ENCODE results near the gene MYLK4. TPM values are rescaled to one million over a fixed set of nuclear protein-coding genes. Genes with fewer than 3 reads are reported as not detected.

MYLK4 gene
- total and polyA plus RNA-seq, 2 donors (not counting 3 experiments of a cell fraction or from before 2014, with no cell fraction given), result 0.41 to 0.62 TPM

DNA sequence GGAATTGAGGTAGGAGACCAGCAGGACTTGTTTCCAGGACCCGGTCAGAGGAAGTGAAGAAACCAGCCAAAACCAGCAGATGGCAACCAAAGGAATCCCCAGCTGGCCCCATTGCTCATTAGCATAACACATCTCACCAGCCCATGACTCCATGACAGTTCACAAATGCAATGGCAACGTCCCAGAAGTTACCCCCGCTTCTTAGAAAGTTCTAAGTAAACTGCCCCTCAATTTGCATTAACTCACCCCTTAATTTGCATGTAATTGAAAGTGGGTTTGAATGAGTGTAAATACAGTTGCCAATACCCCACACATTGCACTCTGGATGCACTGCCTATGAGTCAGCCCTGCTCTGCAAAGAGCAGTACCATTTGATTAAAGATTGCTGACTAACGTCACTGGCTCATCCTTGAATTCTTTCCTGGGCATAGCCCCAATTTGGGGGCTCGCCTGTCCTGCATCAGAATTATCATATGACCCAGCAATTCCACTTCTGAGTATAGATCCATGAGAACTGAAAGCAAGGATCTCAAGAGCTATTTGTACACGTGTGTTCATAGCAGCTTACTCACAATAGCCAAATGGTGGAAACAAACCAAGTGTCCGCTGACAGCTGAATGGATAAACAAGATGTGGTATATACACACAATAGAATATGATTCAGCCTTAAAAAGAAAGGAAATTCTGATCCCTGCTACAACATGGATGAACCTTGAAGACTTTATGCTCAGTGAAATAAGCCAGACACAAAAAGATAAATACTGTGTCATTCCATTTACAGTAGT, 36.4 kb downstream of the MYLK4 start:
- dilution Hi-C loops (cut with MboI; ENCODE audit: extremely low pct_ligation_motif_present, low sequenced_read_pairs), result no loop called here
- POLR2A ChIA-PET, result no interaction called here

DNA sequence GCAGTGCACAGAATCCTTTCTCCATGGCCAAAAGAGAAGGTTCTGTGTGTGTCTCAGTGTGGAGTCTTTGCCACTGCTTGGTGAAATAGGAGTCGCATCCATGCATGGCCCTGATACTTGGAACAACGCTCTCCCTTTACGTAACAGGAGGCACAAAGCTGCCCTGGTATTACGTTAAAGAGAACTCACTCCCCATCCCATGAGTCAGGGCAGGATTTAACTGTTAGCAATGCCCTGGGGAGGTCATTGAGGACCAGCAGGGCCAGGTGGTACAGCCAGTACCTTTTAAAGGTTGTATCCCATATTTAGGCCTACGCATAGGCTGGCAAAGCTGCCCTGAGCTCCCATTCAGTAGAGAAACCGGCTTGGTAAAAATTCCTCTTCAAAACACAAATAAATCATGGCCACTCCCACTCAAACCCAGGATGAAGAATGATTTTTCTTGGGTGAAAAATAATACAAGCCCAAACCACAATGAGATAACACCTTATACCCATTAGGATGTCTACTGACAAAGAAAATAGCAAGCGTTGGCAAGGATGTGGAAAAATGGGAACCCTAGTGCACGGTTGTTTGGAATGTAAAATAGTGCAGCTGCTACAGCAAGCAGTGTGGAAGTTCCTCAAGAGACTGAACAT, 37.1 kb downstream of the MYLK4 start:
- no peak overlapping the region for H3K4me3 ChIP-seq (replicated peaks in 1 of 3; ENCODE audit: insufficient read depth in 1 of 3, low read depth in 1 of 3, low read length in 3 of 3)
- no peak for FAIRE-seq
- no peak overlapping the region for H2AFZ ChIP-seq (ENCODE audit: low read depth, low read length)
- H3K36me3 ChIP-seq (ENCODE audit: control insufficient read depth in 2 of 2, extremely low read depth in 1 of 2, insufficient read depth in 2 of 2, low read length in 2 of 2), result no peaks in the 10 kb centered on the region
- TF ChIP-seq GATA2 (IDR thresholded peaks at IDR 0.05; ENCODE audit: insufficient read depth, insufficient read length, low read depth, low read length), result no peak
- no peak for TF ChIP-seq FOS (IDR thresholded peaks at IDR 0.05; ENCODE audit: borderline replicate concordance, insufficient read depth, low read length)
- TF ChIP-seq, protein P1, sequence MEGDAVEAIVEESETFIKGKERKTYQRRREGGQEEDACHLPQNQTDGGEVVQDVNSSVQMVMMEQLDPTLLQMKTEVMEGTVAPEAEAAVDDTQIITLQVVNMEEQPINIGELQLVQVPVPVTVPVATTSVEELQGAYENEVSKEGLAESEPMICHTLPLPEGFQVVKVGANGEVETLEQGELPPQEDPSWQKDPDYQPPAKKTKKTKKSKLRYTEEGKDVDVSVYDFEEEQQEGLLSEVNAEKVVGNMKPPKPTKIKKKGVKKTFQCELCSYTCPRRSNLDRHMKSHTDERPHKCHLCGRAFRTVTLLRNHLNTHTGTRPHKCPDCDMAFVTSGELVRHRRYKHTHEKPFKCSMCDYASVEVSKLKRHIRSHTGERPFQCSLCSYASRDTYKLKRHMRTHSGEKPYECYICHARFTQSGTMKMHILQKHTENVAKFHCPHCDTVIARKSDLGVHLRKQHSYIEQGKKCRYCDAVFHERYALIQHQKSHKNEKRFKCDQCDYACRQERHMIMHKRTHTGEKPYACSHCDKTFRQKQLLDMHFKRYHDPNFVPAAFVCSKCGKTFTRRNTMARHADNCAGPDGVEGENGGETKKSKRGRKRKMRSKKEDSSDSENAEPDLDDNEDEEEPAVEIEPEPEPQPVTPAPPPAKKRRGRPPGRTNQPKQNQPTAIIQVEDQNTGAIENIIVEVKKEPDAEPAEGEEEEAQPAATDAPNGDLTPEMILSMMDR (IDR thresholded peaks at IDR 0.05; ENCODE audit: extremely low read depth in 1 of 2, insufficient read depth in 1 of 2, low read depth in 1 of 2, low read length in 2 of 2), result no peak
- no peak for TF ChIP-seq MYC (IDR thresholded peaks at IDR 0.05; ENCODE audit: low read depth, low read length)
- TF ChIP-seq, protein P2, sequence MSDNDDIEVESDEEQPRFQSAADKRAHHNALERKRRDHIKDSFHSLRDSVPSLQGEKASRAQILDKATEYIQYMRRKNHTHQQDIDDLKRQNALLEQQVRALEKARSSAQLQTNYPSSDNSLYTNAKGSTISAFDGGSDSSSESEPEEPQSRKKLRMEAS (IDR thresholded peaks at IDR 0.05; ENCODE audit: insufficient read depth, insufficient read length), result no peak
- TF ChIP-seq JUN (IDR thresholded peaks at IDR 0.05; ENCODE audit: borderline replicate concordance, insufficient read depth, insufficient read length, low read depth), result no peak
- no peak for TF ChIP-seq POLR2A (IDR thresholded peaks at IDR 0.05; ENCODE audit: low read depth, low read length)
- TF ChIP-seq POLR2AphosphoS5 (IDR thresholded peaks at IDR 0.05; ENCODE audit: insufficient read depth, low read depth, low read length), result no peak
- TF ChIP-seq EZH2 (IDR thresholded peaks at IDR 0.05; ENCODE audit: borderline replicate concordance, low read depth, low read length, severe bottlenecking), result no peak
- peaks cover 16% of the 10 kb centered on the region for H3K4me1 ChIP-seq (ENCODE audit: control insufficient read depth, extremely low read depth, insufficient read depth, low read length)
- H3K27ac ChIP-seq (ENCODE audit: insufficient read depth, low read depth, low read length), result no peak overlapping the region
- no peaks in the 10 kb centered on the region for H3K27me3 ChIP-seq (ENCODE audit: control insufficient read depth in 2 of 2, insufficient read depth in 2 of 2, low read length in 2 of 2)
- no peak for DNase-seq (ENCODE audit: low read depth, low spot score)
- CTCF ChIA-PET, result interaction anchor here (0.9 to 1.4 kb wide), 2 partner anchors 30 to 36 kb away, joined by 3 to 6 read pairs; no protein-coding TSS in a partner anchor
- intact Hi-C loops (cut with micrococcal nuclease) (no loop called here), dilution Hi-C loops (cut with MboI; ENCODE audit: extremely low pct_ligation_motif_present, low sequenced_read_pairs) (no loop called here)
- BruUV-seq (replicated peaks), result no TSS peak
- peaks cover 2% of the 10 kb centered on the region for H3K9me3 ChIP-seq (replicated peaks; ENCODE audit: control insufficient read depth, insufficient read depth, low read length)
- H3K4me2 ChIP-seq (ENCODE audit: insufficient read depth, low read length), result no peak overlapping the region
- H4K20me1 ChIP-seq (replicated peaks; ENCODE audit: control insufficient read depth, extremely low read depth, insufficient read depth, low read length), result no peaks in the 10 kb centered on the region
- H3K79me2 ChIP-seq (ENCODE audit: control insufficient read depth, insufficient read depth, low read length), result no peaks in the 10 kb centered on the region
- H3K9me1 ChIP-seq (replicated peaks; ENCODE audit: control insufficient read depth, extremely low read depth, insufficient read depth, low read length), result no peaks in the 10 kb centered on the region
- no peak overlapping the region for H3K9ac ChIP-seq (replicated peaks; ENCODE audit: extremely low read depth, insufficient read depth, low read length)
- POLR2A ChIA-PET, result no interaction called here

More for the DNA sequence above, 36.4 kb downstream of the MYLK4 start:
- Histone ChIP-seq H3K9me3 (replicated peaks; ENCODE audit: control insufficient read depth, insufficient read depth, low read length) (peaks cover 2% of the 10 kb centered on the region), H2AFZ (ENCODE audit: low read depth, low read length) (peak overlapping the region; percentile 27), H3K9ac (replicated peaks; ENCODE audit: extremely low read depth, insufficient read depth, low read length) (no peak overlapping the region), H3K9me1 (replicated peaks; ENCODE audit: control insufficient read depth, extremely low read depth, insufficient read depth, low read length) (no peaks in the 10 kb centered on the region), H3K4me3 (replicated peaks in 1 of 3; ENCODE audit: insufficient read depth in 1 of 3, low read depth in 1 of 3, low read length in 3 of 3) (no peak overlapping the region), H3K27me3 (ENCODE audit: control insufficient read depth in 2 of 2, insufficient read depth in 2 of 2, low read length in 2 of 2) (no peaks in the 10 kb centered on the region), H3K4me1 (ENCODE audit: control insufficient read depth, extremely low read depth, insufficient read depth, low read length) (peaks cover 22% of the 10 kb centered on the region), H3K4me2 (ENCODE audit: insufficient read depth, low read length) (no peak overlapping the region), H3K36me3 (ENCODE audit: control insufficient read depth in 2 of 2, extremely low read depth in 1 of 2, insufficient read depth in 2 of 2, low read length in 2 of 2) (no peaks in the 10 kb centered on the region), H3K27ac (ENCODE audit: insufficient read depth, low read depth, low read length) (no peak overlapping the region), H4K20me1 (replicated peaks; ENCODE audit: control insufficient read depth, extremely low read depth, insufficient read depth, low read length) (no peaks in the 10 kb centered on the region), H3K79me2 (ENCODE audit: control insufficient read depth, insufficient read depth, low read length) (no peaks in the 10 kb centered on the region)
- FAIRE-seq (peak; percentile 8), DNase-seq (ENCODE audit: low read depth, low spot score) (peak; percentile 80)
- TF ChIP-seq FOS (IDR thresholded peaks at IDR 0.05; ENCODE audit: borderline replicate concordance, insufficient read depth, low read length) (peak; percentile 22), POLR2A (IDR thresholded peaks at IDR 0.05; ENCODE audit: low read depth, low read length) (no peak), JUN (IDR thresholded peaks at IDR 0.05; ENCODE audit: borderline replicate concordance, insufficient read depth, insufficient read length, low read depth) (peak; percentile 43)
- BruUV-seq (replicated peaks), result TSS peak; percentile 88
- intact Hi-C loops (cut with micrococcal nuclease), result no loop called here
- CTCF ChIA-PET, result interaction anchor here (0.9 to 1.4 kb wide), 2 partner anchors 29 to 36 kb away, joined by 3 to 6 read pairs; no protein-coding TSS in a partner anchor
